Activated T-helper 1 cell treated with anti-CD3 and anti-CD28 coated beads, Interleukin-2, amount 50 U/mL, for 16 hours (primary cell): ENCODE data around the gene ADSL.
A peak's percentile ranks its signal among the peaks of the same experiment; 100 is the strongest.

Source experiments
- DNase-seq, 2 donors: peaks; one replicate each; pipeline ENCODE4 v3.0.0-alpha.2; 2020; ENCODE audit warnings: low read depth in 1 of 2, low spot score in 1 of 2

Gene ADSL

GRCh38 chr22:40326905-40327735, 19.2 kb upstream of the ADSL start:
- no peak for DNase-seq

- no peak for DNase-seq
These were observed 17.5 kb upstream of the ADSL start for GRCh38 chr22:40328546-40329456.

GRCh38 chr22:40329466-40329865, 16.8 kb upstream of the ADSL start:
- DNase-seq: no peak

GRCh38 chr22:40330086-40330485, 16.2 kb upstream of the ADSL start:
- no peak for DNase-seq

- DNase-seq: no peak
These were observed 15.7 kb upstream of the ADSL start for GRCh38 chr22:40330615-40331014.

- no peak for DNase-seq
These were observed 14.6 kb upstream of the ADSL start for GRCh38 chr22:40331706-40332105.

GRCh38 chr22:40332319-40332781, 13.9 kb upstream of the ADSL start:
- DNase-seq: no peak

GRCh38 chr22:40334060-40334459, 12.2 kb upstream of the ADSL start:
- DNase-seq: no peak

- no peak for DNase-seq
These were observed 11.4 kb upstream of the ADSL start for GRCh38 chr22:40334899-40335298.

GRCh38 chr22:40335358-40335757, 10.9 kb upstream of the ADSL start:
- no peak for DNase-seq

- no peak for DNase-seq
These were observed 6.3 kb upstream of the ADSL start for GRCh38 chr22:40340044-40340443.

GRCh38 chr22:40341604-40342003, 4.7 kb upstream of the ADSL start:
- DNase-seq: no peak

- DNase-seq: no peak
These were observed 3.8 kb upstream of the ADSL start for GRCh38 chr22:40342521-40342920.

GRCh38 chr22:40345271-40345670, 1.0 kb upstream of the ADSL start:
- no peak for DNase-seq

GRCh38 chr22:40345815-40346184, 500 bp upstream of the ADSL start:
- DNase-seq: peak; percentile 30 to 39

- DNase-seq: no peak
These were observed 1.0 kb downstream of the ADSL start for GRCh38 chr22:40347300-40347699.

- DNase-seq: peak; percentile 42 to 46
These were observed 1.8 kb downstream of the ADSL start for GRCh38 chr22:40348025-40348658.

GRCh38 chr22:40352763-40353162, 6.5 kb downstream of the ADSL start:
- no peak for DNase-seq

GRCh38 chr22:40361100-40361499, 14.8 kb downstream of the ADSL start:
- no peak for DNase-seq

GRCh38 chr22:40363059-40363458, 16.8 kb downstream of the ADSL start:
- DNase-seq: no peak

GRCh38 chr22:40364431-40364830, 18.1 kb downstream of the ADSL start:
- no peak for DNase-seq

- no peak for DNase-seq
These were observed 19.8 kb downstream of the ADSL start for GRCh38 chr22:40366068-40366467.
